Endodermal cell (in vitro differentiated cells): ENCODE results near the gene EP300. TPM values are rescaled to one million over a fixed set of nuclear protein-coding genes. Genes with fewer than 3 reads are reported as not detected.

Source experiments
- DNase-seq: peaks from one replicate; pipeline ENCODE4 v3.0.0-alpha.2; 2017
- H3K27ac ChIP-seq: 2 replicates; pipeline ENCODE4 v1.5.1; 2013; ENCODE audit warnings: mild to moderate bottlenecking, low read depth, low read length, moderate library complexity
- H3K27me3 ChIP-seq: 2 replicates; pipeline ENCODE4 v1.6.1; 2013; ENCODE audit warnings: mild to moderate bottlenecking, low read length, moderate library complexity; ENCODE audit not compliant: insufficient read depth, control insufficient read depth, poor library complexity, severe bottlenecking
- H3K36me3 ChIP-seq: 2 replicates; pipeline ENCODE4 v1.7.0; 2013; ENCODE audit warnings: mild to moderate bottlenecking, low read length, moderate library complexity; ENCODE audit not compliant: control insufficient read depth, insufficient read depth
- H3K4me1 ChIP-seq: one replicate; pipeline ENCODE4 v1.7.0; 2013; ENCODE audit warnings: low read length; ENCODE audit not compliant: control insufficient read depth, insufficient read depth
- H3K4me3 ChIP-seq: 2 replicates; pipeline ENCODE4 v1.5.1; 2013; ENCODE audit warnings: mild to moderate bottlenecking, low read length, moderate library complexity
- H3K9ac ChIP-seq: 2 replicates; pipeline ENCODE4 v1.6.1; 2013; ENCODE audit warnings: mild to moderate bottlenecking, low read length, moderate library complexity; ENCODE audit not compliant: poor library complexity, severe bottlenecking; ENCODE audit errors: extremely low read depth
- H3K9me3 ChIP-seq: 2 replicates; pipeline ENCODE4 v1.6.1; 2013; ENCODE audit warnings: mild to moderate bottlenecking, low read length, moderate library complexity; ENCODE audit not compliant: control insufficient read depth
- H3K27ac Mint-ChIP-seq: 2 replicates; pipeline ENCODE4 v1.8.0; 2020; ENCODE audit warnings: mixed read lengths
- H3K27me3 Mint-ChIP-seq: 2 replicates; pipeline ENCODE4 v1.8.0; 2021; ENCODE audit warnings: mild to moderate bottlenecking, mixed read lengths; ENCODE audit not compliant: insufficient read depth
- H3K36me3 Mint-ChIP-seq: 2 replicates; pipeline ENCODE4 v1.8.0; 2020; ENCODE audit warnings: low read depth, mixed read lengths
- H3K4me1 Mint-ChIP-seq: 2 replicates; pipeline ENCODE4 v1.8.0; 2020; ENCODE audit warnings: mixed read lengths
- H3K4me3 Mint-ChIP-seq: 2 replicates; pipeline ENCODE4 v1.8.0; 2020; ENCODE audit warnings: mild to moderate bottlenecking, moderate library complexity, mixed read lengths
- H3K9me3 Mint-ChIP-seq: 2 replicates; pipeline ENCODE4 v1.8.0; 2020; ENCODE audit warnings: mild to moderate bottlenecking, mixed read lengths
- whole genome bisulfite sequencing, 2 experiments: methylation state at CpG; one replicate each; pipeline versions ENCODE4 v1.1.5 to v1.1.7; 2013; ENCODE audit warnings: missing lambda C conversion rate in 2 of 2, mixed read lengths in 1 of 2; ENCODE audit not compliant: insufficient coverage in 1 of 2, insufficient read length in 1 of 2; 5-methylcytosine and 5-hydroxymethylcytosine counted together
- total RNA-seq, 2 donors: library from RNA; stranded (reverse); fragmentation: NEBNext Ultra II Directional in 1 of 2; extraction: Animal tissue kit (Norgen Biotek cat#: 25700) in 1 of 2; gene quantifications; 2 replicates in 1 of 2; 3 replicates in 1 of 2; pipeline ENCODE4 v1.2.1, GENCODE V29; 2021
- TF ChIP-seq, protein P1 (sequence below): fragments of 200-600 bp; sonication (generic); conservative IDR thresholded peaks from 2 replicates; pipeline ENCODE4 v1.5.0; 2021; ENCODE audit warnings: antibody characterized with exemption, mild to moderate bottlenecking

Gene EP300
- total RNA-seq, 2 donors from 2014 or later = 95.5 to 130 TPM

DNA sequence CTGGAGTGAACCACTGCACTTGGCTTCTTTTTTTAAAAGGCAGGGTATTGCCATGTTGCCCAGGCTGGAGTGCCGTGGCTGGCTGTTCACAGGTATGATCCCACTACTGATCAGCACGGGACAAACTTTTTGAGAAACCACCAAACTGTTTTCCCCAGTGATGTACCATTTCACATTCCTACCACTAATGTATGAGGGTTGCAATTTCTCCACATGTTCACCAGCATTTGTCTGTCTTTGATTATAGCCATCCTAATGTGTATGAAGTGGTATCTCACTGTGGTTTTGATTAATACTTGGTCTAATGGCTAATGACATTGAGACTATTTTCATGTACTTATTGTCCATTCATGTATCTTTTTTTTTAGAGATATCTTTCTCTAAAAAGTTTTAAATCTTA is 41.5 kb upstream of the EP300 start:
- Mint-ChIP-seq H3K27me3 (no peaks in the 10 kb centered on the region), H3K4me3 (no peak overlapping the region), H3K27ac (no peak overlapping the region), H3K9me3 (no peaks in the 10 kb centered on the region), H3K36me3 (no peaks in the 10 kb centered on the region), H3K4me1 (peaks cover 7% of the 10 kb centered on the region)
- Histone ChIP-seq H3K4me3 (no peak overlapping the region), H3K4me1 (peaks cover 8% of the 10 kb centered on the region), H3K9ac (no peak overlapping the region), H3K27me3 (no peaks in the 10 kb centered on the region), H3K27ac (no peak overlapping the region), H3K36me3 (no peaks in the 10 kb centered on the region), H3K9me3 (no peaks in the 10 kb centered on the region)
- TF ChIP-seq, protein P1, sequence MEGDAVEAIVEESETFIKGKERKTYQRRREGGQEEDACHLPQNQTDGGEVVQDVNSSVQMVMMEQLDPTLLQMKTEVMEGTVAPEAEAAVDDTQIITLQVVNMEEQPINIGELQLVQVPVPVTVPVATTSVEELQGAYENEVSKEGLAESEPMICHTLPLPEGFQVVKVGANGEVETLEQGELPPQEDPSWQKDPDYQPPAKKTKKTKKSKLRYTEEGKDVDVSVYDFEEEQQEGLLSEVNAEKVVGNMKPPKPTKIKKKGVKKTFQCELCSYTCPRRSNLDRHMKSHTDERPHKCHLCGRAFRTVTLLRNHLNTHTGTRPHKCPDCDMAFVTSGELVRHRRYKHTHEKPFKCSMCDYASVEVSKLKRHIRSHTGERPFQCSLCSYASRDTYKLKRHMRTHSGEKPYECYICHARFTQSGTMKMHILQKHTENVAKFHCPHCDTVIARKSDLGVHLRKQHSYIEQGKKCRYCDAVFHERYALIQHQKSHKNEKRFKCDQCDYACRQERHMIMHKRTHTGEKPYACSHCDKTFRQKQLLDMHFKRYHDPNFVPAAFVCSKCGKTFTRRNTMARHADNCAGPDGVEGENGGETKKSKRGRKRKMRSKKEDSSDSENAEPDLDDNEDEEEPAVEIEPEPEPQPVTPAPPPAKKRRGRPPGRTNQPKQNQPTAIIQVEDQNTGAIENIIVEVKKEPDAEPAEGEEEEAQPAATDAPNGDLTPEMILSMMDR = peak; percentile 48
- WGBS, 2 experiments = 87 to 100% methylated on average over 1 to 2 of the region's 2 CpGs
- no peak for DNase-seq

DNA sequence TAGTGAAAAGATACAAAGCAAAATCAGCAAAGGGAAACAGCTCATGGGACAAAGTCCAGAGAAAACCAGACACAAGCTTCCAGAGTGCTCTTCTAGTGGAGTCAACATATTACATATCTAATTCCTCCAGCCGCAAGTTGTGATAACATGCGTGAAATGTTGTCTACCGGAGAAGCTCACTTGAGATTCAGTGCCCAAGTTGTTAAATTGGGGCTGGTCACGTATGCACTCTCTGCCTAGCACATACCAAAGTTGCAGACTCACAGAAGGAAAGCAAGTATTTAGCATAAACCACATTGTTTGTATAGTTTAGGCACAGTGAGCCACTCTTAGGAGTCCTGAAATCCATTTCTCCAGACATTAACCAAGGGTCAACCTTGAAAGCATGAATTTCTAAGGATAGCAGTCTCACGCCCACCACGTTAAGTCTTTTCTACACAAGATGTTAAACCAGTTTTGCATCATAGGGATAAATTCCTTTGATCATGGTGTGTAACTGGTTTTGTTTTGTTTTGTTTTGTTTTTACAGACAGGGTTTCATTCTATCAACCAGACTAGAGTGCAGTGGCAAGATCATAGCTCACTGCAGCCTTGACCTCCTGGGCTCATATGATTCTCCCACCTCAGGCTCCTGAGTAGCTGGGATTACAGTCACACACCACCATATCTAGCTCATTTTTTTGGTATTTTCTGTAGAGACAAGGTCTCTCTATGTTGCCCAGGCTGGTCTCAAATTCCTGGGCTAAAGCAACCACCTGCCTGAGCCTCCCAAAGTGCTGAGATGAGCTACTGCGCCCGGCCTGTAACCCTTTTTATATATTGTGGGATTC is 39.5 kb upstream of the EP300 start:
- H3K9me3 Mint-ChIP-seq = no peaks in the 10 kb centered on the region
- H3K27me3 Mint-ChIP-seq = no peaks in the 10 kb centered on the region
- H3K27ac ChIP-seq = no peak overlapping the region
- H3K36me3 Mint-ChIP-seq = no peaks in the 10 kb centered on the region
- WGBS, 2 experiments = 95 to 98% methylated on average over 8 of the region's 8 CpGs
- H3K9ac ChIP-seq = no peak overlapping the region
- peaks cover 8% of the 10 kb centered on the region for H3K4me1 ChIP-seq
- no peaks in the 10 kb centered on the region for H3K27me3 ChIP-seq
- no peaks in the 10 kb centered on the region for H3K36me3 ChIP-seq
- H3K4me3 ChIP-seq = no peak overlapping the region
- no peak for DNase-seq
- H3K27ac Mint-ChIP-seq = no peak overlapping the region
- peaks cover 7% of the 10 kb centered on the region for H3K4me1 Mint-ChIP-seq
- no peaks in the 10 kb centered on the region for H3K9me3 ChIP-seq
- TF ChIP-seq, protein P1 = no peak
- no peak overlapping the region for H3K4me3 Mint-ChIP-seq

DNA sequence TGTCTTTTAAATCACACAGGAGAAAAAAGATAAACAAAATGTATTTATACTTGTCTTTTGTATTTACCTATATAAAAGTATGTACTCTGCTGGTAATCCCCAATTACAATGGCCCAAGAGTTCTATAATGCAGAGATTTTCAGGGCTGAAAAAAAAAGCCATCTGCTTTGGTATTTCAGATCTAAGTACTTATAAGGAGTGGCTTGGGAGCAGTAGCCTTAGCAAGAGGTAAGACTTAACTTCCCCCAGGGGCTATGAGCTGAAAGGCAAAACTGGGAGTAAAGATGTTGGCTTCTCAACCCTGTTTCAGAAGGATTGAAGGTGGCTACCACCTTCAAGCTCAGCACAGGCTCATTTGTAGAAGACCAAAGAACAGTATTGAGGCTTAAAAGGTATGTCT is 35.3 kb upstream of the EP300 start:
- Histone ChIP-seq H3K4me3 (no peak overlapping the region), H3K4me1 (no peaks in the 10 kb centered on the region), H3K9me3 (no peaks in the 10 kb centered on the region), H3K9ac (no peak overlapping the region), H3K27ac (no peak overlapping the region), H3K36me3 (no peaks in the 10 kb centered on the region), H3K27me3 (no peaks in the 10 kb centered on the region)
- no peak overlapping the region for H3K27ac Mint-ChIP-seq
- H3K9me3 Mint-ChIP-seq = no peaks in the 10 kb centered on the region
- H3K4me3 Mint-ChIP-seq = no peak overlapping the region
- no peaks in the 10 kb centered on the region for H3K27me3 Mint-ChIP-seq
- H3K4me1 Mint-ChIP-seq = peaks cover 5% of the 10 kb centered on the region
- no peak for DNase-seq
- TF ChIP-seq, protein P1 = no peak
- H3K36me3 Mint-ChIP-seq = no peaks in the 10 kb centered on the region
